Cardiac fibroblast (primary cell): ENCODE data around the gene REC8.

Experiments used
- DNase-seq, 2 donors: peaks; one replicate each; pipeline versions ENCODE4 v3.0.0 to v3.0.0-alpha.2; 2010; ENCODE audit warnings: low read depth in 2 of 2
- H3K4me3 ChIP-seq, 2 donors: replicated peaks in 1 of 2; 1 replicate in 1 of 2; 2 replicates in 1 of 2; pipeline ENCODE4 v1.5.1; 2011; ENCODE audit warnings: low read depth in 2 of 2, low read length in 2 of 2, mild to moderate bottlenecking in 2 of 2, moderate library complexity in 1 of 2
- TF ChIP-seq, protein P1 (sequence below): IDR thresholded peaks from one replicate; pipeline ENCODE4 v1.5.1; 2011; ENCODE audit warnings: low read depth, mild to moderate bottlenecking, low read length, inconsistent platforms

REC8 gene

GRCh38 chr14:24178399-24179178 is 6.7 kb downstream of the REC8 start:
- TF ChIP-seq, protein P1, sequence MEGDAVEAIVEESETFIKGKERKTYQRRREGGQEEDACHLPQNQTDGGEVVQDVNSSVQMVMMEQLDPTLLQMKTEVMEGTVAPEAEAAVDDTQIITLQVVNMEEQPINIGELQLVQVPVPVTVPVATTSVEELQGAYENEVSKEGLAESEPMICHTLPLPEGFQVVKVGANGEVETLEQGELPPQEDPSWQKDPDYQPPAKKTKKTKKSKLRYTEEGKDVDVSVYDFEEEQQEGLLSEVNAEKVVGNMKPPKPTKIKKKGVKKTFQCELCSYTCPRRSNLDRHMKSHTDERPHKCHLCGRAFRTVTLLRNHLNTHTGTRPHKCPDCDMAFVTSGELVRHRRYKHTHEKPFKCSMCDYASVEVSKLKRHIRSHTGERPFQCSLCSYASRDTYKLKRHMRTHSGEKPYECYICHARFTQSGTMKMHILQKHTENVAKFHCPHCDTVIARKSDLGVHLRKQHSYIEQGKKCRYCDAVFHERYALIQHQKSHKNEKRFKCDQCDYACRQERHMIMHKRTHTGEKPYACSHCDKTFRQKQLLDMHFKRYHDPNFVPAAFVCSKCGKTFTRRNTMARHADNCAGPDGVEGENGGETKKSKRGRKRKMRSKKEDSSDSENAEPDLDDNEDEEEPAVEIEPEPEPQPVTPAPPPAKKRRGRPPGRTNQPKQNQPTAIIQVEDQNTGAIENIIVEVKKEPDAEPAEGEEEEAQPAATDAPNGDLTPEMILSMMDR, result no peak
- H3K4me3 ChIP-seq, result no peak overlapping the region

GRCh38 chr14:24179294-24179960 is 7.5 kb downstream of the REC8 start:
- no peak for DNase-seq
- no peak overlapping the region for H3K4me3 ChIP-seq
- TF ChIP-seq, protein P1, result no peak

More at GRCh38 chr14:24178399-24179178, 6.7 kb downstream of the REC8 start:
- DNase-seq, result no peak

GRCh38 chr14:24179961-24180796 is 8.3 kb downstream of the REC8 start:
- TF ChIP-seq, protein P1, result no peak
- DNase-seq, result peak; percentile 70 to 88
- H3K4me3 ChIP-seq, result no peak overlapping the region

DNA sequence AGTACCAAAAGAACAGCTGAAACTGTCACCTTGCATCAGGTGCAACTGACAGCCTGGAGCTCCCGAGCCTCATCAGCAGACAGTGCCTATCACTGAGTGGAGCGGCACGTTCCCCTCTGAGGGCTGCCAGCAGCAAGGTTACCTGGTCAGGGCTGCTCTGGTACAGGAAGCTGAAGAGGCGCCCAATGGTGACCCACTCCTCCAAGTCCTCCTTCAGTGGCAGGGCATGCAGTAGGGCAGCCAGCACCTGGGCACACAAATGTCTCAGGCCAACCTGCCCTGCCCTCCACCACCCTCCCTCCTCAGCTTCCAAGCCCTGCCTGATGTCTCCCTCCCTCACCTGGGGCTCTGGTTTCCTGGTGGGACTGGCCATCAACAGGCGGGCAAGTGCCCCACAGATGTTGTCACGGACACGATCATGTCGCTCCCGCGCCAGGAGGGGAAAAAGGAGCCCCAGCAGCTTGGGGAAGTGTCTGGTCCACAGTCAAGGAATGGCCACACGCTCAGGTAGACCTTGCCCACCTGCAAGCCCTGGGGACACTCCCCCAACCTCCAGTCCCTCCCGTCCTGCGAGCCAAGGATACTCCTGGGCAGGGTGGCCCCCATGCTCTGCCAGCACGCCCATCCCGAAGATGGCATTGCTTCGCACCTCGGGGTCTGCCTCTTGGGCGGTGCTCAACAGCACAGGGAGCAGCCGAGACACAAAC is 9.6 kb downstream of the REC8 start:
- no peak overlapping the region for H3K4me3 ChIP-seq
- TF ChIP-seq, protein P1, result no peak
- DNase-seq, result no peak

DNA sequence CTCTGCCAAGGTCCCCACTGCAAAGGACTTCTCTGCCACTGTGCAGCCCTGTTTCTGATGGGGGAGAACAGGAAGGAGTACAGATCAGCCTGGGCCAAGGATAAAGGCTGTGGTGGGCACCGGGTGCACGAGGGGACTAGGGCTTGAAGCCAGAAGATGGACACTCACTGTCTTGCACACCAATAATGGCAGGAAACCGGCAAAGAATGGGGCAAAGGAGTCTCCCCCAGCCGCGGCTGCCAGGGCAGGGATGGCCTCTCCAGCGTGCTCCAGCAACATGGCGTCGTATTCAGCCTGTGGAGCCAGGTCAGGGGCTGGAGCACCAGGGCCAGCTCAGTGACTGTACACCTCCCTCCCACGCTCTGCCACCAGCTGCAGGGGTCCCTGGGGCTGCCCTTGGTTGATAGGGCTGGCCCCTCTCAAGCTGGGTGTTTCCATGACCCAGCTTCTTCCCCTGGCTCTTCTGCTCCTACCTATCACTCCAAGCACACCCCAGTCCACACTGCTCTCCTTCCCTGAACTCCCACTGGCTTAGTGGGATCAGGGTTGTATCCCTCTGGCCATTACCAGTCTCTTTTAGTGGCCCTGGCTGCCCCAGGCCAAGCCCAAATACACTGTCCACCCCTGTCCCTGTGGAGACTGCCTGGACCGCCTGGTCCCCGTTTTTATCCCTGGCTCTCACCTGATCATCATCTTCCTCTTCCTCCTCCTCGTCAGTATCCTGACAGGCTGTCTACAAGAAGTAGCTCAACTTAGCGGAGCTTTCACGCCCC is 10.4 kb downstream of the REC8 start:
- DNase-seq, result no peak
- H3K4me3 ChIP-seq, result no peak overlapping the region
- TF ChIP-seq, protein P1, result no peak
